Measurements from ENCODE around the gene UCN. TPM values are rescaled to one million over a fixed set of nuclear protein-coding genes. Genes with fewer than 3 reads are reported as not detected.
A peak's percentile ranks its signal among the peaks of the same experiment; 100 is the strongest.

The UCN gene
- total RNA-seq, result 1.4 and 2.9 TPM in 2 replicates
- 1.0 and 2.6 TPM in 2 replicates for polyA plus RNA-seq

- TF ChIP-seq EZH2phosphoT487 (IDR thresholded peaks at IDR 0.05; ENCODE audit: low read depth, severe bottlenecking, unreplicated experiment) (no peak), EZH2 (IDR thresholded peaks at IDR 0.05; ENCODE audit: borderline replicate concordance) (no peak)
- TF ChIP-seq, protein P1, sequence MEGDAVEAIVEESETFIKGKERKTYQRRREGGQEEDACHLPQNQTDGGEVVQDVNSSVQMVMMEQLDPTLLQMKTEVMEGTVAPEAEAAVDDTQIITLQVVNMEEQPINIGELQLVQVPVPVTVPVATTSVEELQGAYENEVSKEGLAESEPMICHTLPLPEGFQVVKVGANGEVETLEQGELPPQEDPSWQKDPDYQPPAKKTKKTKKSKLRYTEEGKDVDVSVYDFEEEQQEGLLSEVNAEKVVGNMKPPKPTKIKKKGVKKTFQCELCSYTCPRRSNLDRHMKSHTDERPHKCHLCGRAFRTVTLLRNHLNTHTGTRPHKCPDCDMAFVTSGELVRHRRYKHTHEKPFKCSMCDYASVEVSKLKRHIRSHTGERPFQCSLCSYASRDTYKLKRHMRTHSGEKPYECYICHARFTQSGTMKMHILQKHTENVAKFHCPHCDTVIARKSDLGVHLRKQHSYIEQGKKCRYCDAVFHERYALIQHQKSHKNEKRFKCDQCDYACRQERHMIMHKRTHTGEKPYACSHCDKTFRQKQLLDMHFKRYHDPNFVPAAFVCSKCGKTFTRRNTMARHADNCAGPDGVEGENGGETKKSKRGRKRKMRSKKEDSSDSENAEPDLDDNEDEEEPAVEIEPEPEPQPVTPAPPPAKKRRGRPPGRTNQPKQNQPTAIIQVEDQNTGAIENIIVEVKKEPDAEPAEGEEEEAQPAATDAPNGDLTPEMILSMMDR (IDR thresholded peaks at IDR 0.05; ENCODE audit: poor library complexity), result no peak
- H2AFZ ChIP-seq, result no peak within 1 kb of the TSS
- H3K9me2 ChIP-seq (replicated peaks; ENCODE audit: insufficient read depth), result no peaks in the 10 kb centered on the region
- no peak within 1 kb of the TSS for H3K27ac ChIP-seq
- H3K79me2 ChIP-seq, result no peaks in the 10 kb centered on the region
- H3K4me2 ChIP-seq, result peak within 1 kb of the TSS; percentile 49
- H3K4me1 ChIP-seq (ENCODE audit: insufficient read depth), result peaks cover 5% of the 10 kb centered on the region
- H3K36me3 ChIP-seq (replicated peaks; ENCODE audit: insufficient read depth, low read depth), result no peaks in the 10 kb centered on the region
- no peaks in the 10 kb centered on the region for H4K20me1 ChIP-seq (ENCODE audit: insufficient read depth, poor library complexity, severe bottlenecking)
- DNase-seq (ENCODE audit: low spot score), result peak; percentile 81
- H3K4me3 ChIP-seq, result no peak within 1 kb of the TSS
- 16% methylated on average over 25 of the region's 25 CpGs for WGBS (ENCODE audit: low lambda C conversion rate, missing lambda C conversion rate)
- H3K9me3 ChIP-seq (ENCODE audit: low read depth), result no peaks in the 10 kb centered on the region
- H3K27me3 ChIP-seq, result peaks cover 48% of the 10 kb centered on the region
Observed at GRCh38 chr2:27308359-27308881, at the start of gene UCN. Gene UCN (minus strand): TSS chr2:27308445. CDS start chr2:27307895, 550 bp downstream.

GRCh38 chr2:27356382-27357181 lies 48.3 kb upstream of the UCN start, which contains the start of gene GTF3C2:
Gene GTF3C2 (minus strand): TSS chr2:27356764. CDS start chr2:27343554, 13,210 bp downstream.
- H3K9me3 ChIP-seq (ENCODE audit: low read depth), result no peaks in the 10 kb centered on the region
- no peaks in the 10 kb centered on the region for H3K36me3 ChIP-seq (replicated peaks; ENCODE audit: insufficient read depth, low read depth)
- DNase-seq (ENCODE audit: low spot score), result peak; percentile 97
- H3K4me3 ChIP-seq, result peak within 1 kb of the TSS; percentile 81
- peak within 1 kb of the TSS; percentile 87 for H3K4me2 ChIP-seq
- no peaks in the 10 kb centered on the region for H4K20me1 ChIP-seq (ENCODE audit: insufficient read depth, poor library complexity, severe bottlenecking)
- no peaks in the 10 kb centered on the region for H3K9me2 ChIP-seq (replicated peaks; ENCODE audit: insufficient read depth)
- H3K27ac ChIP-seq, result peak within 1 kb of the TSS; percentile 98
- peak within 1 kb of the TSS; percentile 23 for H2AFZ ChIP-seq
- H3K27me3 ChIP-seq, result no peaks in the 10 kb centered on the region
- under 1% methylated on average over 67 of the region's 67 CpGs for WGBS (ENCODE audit: low lambda C conversion rate, missing lambda C conversion rate)
- peaks cover 25% of the 10 kb centered on the region for H3K4me1 ChIP-seq (ENCODE audit: insufficient read depth)
- H3K79me2 ChIP-seq, result peaks cover 73% of the 10 kb centered on the region
- no peak for TF ChIP-seq EZH2phosphoT487 (IDR thresholded peaks at IDR 0.05; ENCODE audit: low read depth, severe bottlenecking, unreplicated experiment)
- TF ChIP-seq, protein P1 (IDR thresholded peaks at IDR 0.05; ENCODE audit: poor library complexity), result no peak
- TF ChIP-seq EZH2 (IDR thresholded peaks at IDR 0.05; ENCODE audit: borderline replicate concordance), result no peak

DNA sequence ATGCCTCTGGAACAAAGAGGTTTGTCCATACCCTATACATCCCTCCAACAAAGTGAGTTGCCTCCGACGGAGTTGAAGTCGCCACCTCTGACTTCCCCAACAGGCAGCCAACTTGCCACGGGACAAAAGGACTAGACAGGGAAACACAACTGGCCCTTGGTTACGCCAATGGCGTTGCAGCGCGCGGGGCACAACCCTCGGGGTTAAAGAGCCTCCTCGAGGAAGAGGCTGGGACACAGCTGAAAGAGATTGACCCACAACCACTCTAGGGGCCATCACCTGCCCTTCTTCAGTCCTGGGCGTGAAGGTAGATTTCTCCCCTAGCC lies 47.8 kb upstream of the UCN start:
- H3K27ac ChIP-seq, result peak overlapping the region; percentile 98
- TF ChIP-seq EZH2 (IDR thresholded peaks at IDR 0.05; ENCODE audit: borderline replicate concordance) (no peak), EZH2phosphoT487 (IDR thresholded peaks at IDR 0.05; ENCODE audit: low read depth, severe bottlenecking, unreplicated experiment) (no peak)
- TF ChIP-seq, protein P1 (IDR thresholded peaks at IDR 0.05; ENCODE audit: poor library complexity), result no peak
- no peaks in the 10 kb centered on the region for H3K9me3 ChIP-seq (ENCODE audit: low read depth)
- H3K27me3 ChIP-seq, result no peaks in the 10 kb centered on the region
- no peaks in the 10 kb centered on the region for H3K36me3 ChIP-seq (replicated peaks; ENCODE audit: insufficient read depth, low read depth)
- peak; percentile 59 for DNase-seq (ENCODE audit: low spot score)
- peaks cover 75% of the 10 kb centered on the region for H3K79me2 ChIP-seq
- no peaks in the 10 kb centered on the region for H3K9me2 ChIP-seq (replicated peaks; ENCODE audit: insufficient read depth)
- H3K4me2 ChIP-seq, result peak overlapping the region; percentile 87
- H3K4me1 ChIP-seq (ENCODE audit: insufficient read depth), result peaks cover 25% of the 10 kb centered on the region
- 1% methylated on average over 12 of the region's 12 CpGs for WGBS (ENCODE audit: low lambda C conversion rate, missing lambda C conversion rate)
- H2AFZ ChIP-seq, result peak overlapping the region; percentile 23
- H4K20me1 ChIP-seq (ENCODE audit: insufficient read depth, poor library complexity, severe bottlenecking), result no peaks in the 10 kb centered on the region
- peak overlapping the region; percentile 81 for H3K4me3 ChIP-seq

Measured in hepatocyte (in vitro differentiated cells).